Stomach (tissue), 9 donors: ENCODE data around the gene CFAP57. TPM values are rescaled to one million over a fixed set of nuclear protein-coding genes. Genes with fewer than 3 reads are reported as not detected.

Experiments
- DNase-seq, 2 donors: peaks; one replicate each; pipeline versions ENCODE4 v3.0.0 to v3.0.0-alpha.2; 2013 to 2019
- H3K27ac ChIP-seq, 5 donors: fragments of 200-600 bp in 4 of 5; sonication (generic) in 4 of 5; one replicate each; pipeline ENCODE4 v1.5.1; 2013 to 2019; ENCODE audit warnings: mild to moderate bottlenecking in 1 of 5, moderate library complexity in 1 of 5
- H3K27me3 ChIP-seq, 3 donors: fragments of 200-600 bp; sonication (generic); one replicate each; pipeline ENCODE4 v1.5.1; 2017 to 2019; ENCODE audit warnings: mixed run types in 1 of 3
- H3K36me3 ChIP-seq, 4 donors: fragments of 200-600 bp; sonication (generic); 1 replicate in 3 of 4; 2 replicates in 1 of 4; pipeline ENCODE4 v1.5.1; 2016 to 2019
- H3K4me1 ChIP-seq, 4 donors: fragments of 200-600 bp; sonication (generic); one replicate each; pipeline ENCODE4 v1.5.1; 2016 to 2019
- H3K4me3 ChIP-seq, 4 donors: fragments of 200-600 bp; sonication (generic) in 3 of 4; one replicate each; pipeline ENCODE4 v1.5.1; 2016 to 2019; ENCODE audit warnings: mild to moderate bottlenecking in 1 of 4
- H3K9me3 ChIP-seq, 4 donors: fragments of 200-600 bp; sonication (generic); one replicate each; pipeline ENCODE4 v1.5.1; 2016 to 2019
- EP300 ChIP-seq: sonication (generic); formaldehyde crosslinking; IDR thresholded peaks from one replicate; pipeline ENCODE4 v1.6.1; 2017; ENCODE audit warnings: antibody characterized with exemption
- POLR2A ChIP-seq, 4 donors: fragments of 450-650 bp; IDR thresholded peaks; one replicate each; pipeline ENCODE4 v1.6.1; 2016; ENCODE audit warnings: antibody characterized with exemption in 4 of 4, control low read depth in 2 of 4, mild to moderate bottlenecking in 1 of 4, moderate library complexity in 1 of 4
- POLR2AphosphoS5 ChIP-seq, 3 donors: sonication (generic); formaldehyde crosslinking; IDR thresholded peaks; one replicate each; pipeline ENCODE4 v1.6.1; 2016; ENCODE audit warnings: antibody characterized with exemption in 3 of 3
- WGBS, 5 donors: extraction: QIAGEN DNeasy Blood & Tissue Kit in 3 of 5; methylation state at CpG; one replicate each; pipeline versions ENCODE4 v1.1.5 to v1.1.7; 2013 to 2018; 5-methylcytosine and 5-hydroxymethylcytosine counted together
- intact Hi-C: fragments of 100-400 bp; cut with DNase I; formaldehyde crosslinking; loops from one replicate; pipeline ENCODE4 v1.15.1; 2023; ENCODE audit warnings: low total_unique reads
- polyA plus RNA-seq, 3 donors: library from polyadenylated mRNA; stranded (reverse); fragments of 200-250 nt; gene quantifications; one replicate each; pipeline ENCODE4 v1.2.3, GENCODE V29; 2013
- total RNA-seq, 5 donors: library from RNA; depleted of rRNA; stranded (reverse); fragments of >200 nt; gene quantifications; one replicate each; pipeline versions ENCODE4 v1.1.0 to v1.2.3, GENCODE V29; 2014 to 2016
- TF ChIP-seq, protein P1 (sequence below), 7 experiments: fragments of 450-650 bp in 4 of 7; fragments of 200-600 bp in 3 of 7; sonication (generic) in 3 of 7; IDR thresholded peaks; one replicate each; pipeline ENCODE4 v1.5.1; 2016 to 2019; ENCODE audit warnings: antibody characterized with exemption in 7 of 7, control low read depth in 2 of 7, mild to moderate bottlenecking in 1 of 7
- donor health status: healthy with polysubstance abuse.
- donor health status: Bipolar disorder and iron deficiency.
- donor health status: healthy.

The CFAP57 gene
- total and polyA plus RNA-seq, 8 donors: 0.08 to 1.4 (median 0.15) TPM; not detected in 3

DNA sequence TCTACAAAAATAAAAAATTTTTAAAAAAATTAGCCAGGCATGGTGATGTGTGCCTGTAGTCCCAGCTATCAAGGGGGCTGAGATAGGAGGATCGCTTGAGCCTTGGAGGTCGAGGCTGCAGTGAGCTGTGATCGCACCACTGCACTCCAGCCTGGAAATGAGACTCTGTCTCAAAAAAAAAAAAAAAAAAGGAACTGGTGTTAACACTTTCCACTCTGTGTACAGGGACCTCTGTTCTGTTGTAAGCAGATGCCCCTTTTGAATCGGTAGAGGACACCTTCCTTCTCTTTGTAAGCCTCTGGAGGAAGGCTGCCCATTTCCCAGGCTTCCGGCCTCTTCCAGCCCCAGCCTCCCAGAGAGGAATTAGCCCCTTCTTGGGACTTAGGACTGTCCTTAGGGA, 120.5 kb downstream of the CFAP57 start:
- no peaks in the 10 kb centered on the region for H3K9me3 ChIP-seq
- H3K36me3 ChIP-seq: no peaks in the 10 kb centered on the region
- H3K27ac ChIP-seq: no peak overlapping the region
- no peaks in the 10 kb centered on the region for H3K27me3 ChIP-seq
- TF ChIP-seq EP300: no peak
- TF ChIP-seq, protein P1, sequence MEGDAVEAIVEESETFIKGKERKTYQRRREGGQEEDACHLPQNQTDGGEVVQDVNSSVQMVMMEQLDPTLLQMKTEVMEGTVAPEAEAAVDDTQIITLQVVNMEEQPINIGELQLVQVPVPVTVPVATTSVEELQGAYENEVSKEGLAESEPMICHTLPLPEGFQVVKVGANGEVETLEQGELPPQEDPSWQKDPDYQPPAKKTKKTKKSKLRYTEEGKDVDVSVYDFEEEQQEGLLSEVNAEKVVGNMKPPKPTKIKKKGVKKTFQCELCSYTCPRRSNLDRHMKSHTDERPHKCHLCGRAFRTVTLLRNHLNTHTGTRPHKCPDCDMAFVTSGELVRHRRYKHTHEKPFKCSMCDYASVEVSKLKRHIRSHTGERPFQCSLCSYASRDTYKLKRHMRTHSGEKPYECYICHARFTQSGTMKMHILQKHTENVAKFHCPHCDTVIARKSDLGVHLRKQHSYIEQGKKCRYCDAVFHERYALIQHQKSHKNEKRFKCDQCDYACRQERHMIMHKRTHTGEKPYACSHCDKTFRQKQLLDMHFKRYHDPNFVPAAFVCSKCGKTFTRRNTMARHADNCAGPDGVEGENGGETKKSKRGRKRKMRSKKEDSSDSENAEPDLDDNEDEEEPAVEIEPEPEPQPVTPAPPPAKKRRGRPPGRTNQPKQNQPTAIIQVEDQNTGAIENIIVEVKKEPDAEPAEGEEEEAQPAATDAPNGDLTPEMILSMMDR (IDR thresholded peaks at IDR 0.05): no peak
- TF ChIP-seq POLR2A (IDR thresholded peaks at IDR 0.05): no peak
- no peak for TF ChIP-seq POLR2AphosphoS5 (IDR thresholded peaks at IDR 0.05)
- intact Hi-C loops: no loop called here
- H3K4me1 ChIP-seq: peaks cover 16 to 41% (median 28%) of the 10 kb centered on the region in 4 donors
- H3K4me3 ChIP-seq: no peak overlapping the region
- WGBS, 5 donors: 77 to 93% (median 89%) methylated on average over 5 of the region's 5 CpGs
- DNase-seq: no peak

DNA sequence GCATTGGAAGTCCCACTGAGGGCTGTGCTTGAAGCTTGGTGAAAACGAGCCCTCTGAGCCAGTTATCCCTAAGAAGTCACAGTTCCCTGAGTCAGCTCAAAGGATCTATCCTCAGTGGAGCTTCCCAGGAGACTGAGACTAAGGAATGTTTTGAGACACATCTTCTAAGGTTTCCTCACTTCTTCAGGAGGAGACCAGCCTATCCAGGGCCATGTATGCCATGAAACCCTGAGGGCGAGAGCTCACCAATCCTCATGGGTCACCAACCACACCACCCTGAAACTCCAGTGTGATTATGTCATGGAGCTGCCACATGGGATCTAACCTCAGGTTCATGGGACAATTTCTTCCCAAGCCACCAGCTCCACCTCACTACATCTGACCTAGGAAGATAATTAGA, 121.0 kb downstream of the CFAP57 start:
- no peaks in the 10 kb centered on the region for H3K9me3 ChIP-seq
- no peak for DNase-seq
- H3K27me3 ChIP-seq: no peaks in the 10 kb centered on the region
- no peaks in the 10 kb centered on the region for H3K36me3 ChIP-seq
- peaks cover 16 to 41% (median 28%) of the 10 kb centered on the region in 4 donors for H3K4me1 ChIP-seq
- TF ChIP-seq EP300 (no peak), POLR2A (IDR thresholded peaks at IDR 0.05) (no peak), POLR2AphosphoS5 (IDR thresholded peaks at IDR 0.05) (no peak)
- TF ChIP-seq, protein P1 (IDR thresholded peaks at IDR 0.05): no peak
- peak overlapping the region in 1 of 5 donors; percentile 27 for H3K27ac ChIP-seq
- WGBS, 5 donors: 63 to 88% (median 79%) methylated on average over 2 of the region's 2 CpGs
- intact Hi-C loops: no loop called here
- H3K4me3 ChIP-seq: no peak overlapping the region

DNA sequence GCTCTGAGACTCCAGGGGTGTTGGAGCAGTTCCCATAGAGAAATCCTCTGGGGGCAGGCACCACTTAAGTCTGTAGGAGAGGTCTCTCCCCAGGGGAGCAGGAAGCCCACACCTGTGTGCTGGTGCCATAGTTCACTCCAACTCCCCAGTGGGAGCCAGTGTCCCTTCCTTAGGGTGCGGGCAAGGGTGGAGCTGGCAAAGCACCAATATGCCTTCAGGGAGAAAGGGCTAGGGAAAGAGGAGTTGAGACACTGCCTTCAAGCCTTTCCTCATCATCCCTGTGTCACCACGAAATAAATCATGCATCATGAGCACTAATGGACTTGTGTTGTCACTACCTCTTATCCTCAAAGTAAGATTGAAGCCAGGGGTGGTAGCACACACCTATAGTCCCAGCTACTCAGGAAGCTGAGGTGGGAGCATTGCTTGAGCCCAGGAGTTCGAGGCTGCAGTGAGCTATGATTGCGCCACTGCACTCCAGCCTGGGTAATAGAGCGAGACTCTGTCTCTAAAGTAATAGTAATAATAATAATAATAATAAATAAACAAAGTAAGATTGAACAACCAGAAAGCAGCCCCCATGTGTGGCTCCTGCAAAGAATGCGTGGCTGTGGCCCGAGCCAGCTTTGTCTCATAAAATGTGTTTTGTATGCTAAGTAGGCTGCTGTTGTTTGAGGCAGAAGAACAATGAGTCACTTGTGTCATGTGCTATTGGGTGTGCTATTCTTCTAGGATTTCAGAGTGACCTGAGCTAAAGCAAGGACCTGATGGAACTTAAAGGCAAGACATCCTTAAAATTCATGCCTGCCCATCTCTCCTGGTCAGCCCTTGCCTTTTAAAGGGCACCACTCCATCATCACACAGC, 122.0 kb downstream of the CFAP57 start:
- intact Hi-C loops: no loop called here
- no peak for DNase-seq
- 71 to 83% (median 82%) methylated on average over 7 of the region's 7 CpGs for WGBS, 5 donors
- no peak for TF ChIP-seq EP300
- TF ChIP-seq, protein P1 (IDR thresholded peaks at IDR 0.05): no peak
- no peak for TF ChIP-seq POLR2AphosphoS5 (IDR thresholded peaks at IDR 0.05)
- no peak for TF ChIP-seq POLR2A (IDR thresholded peaks at IDR 0.05)
- peak overlapping the region in 4 of 5 donors; percentile 40 to 76 (median 73) for H3K27ac ChIP-seq
- H3K4me1 ChIP-seq: peaks cover 16 to 37% (median 26%) of the 10 kb centered on the region in 4 donors
- H3K36me3 ChIP-seq: no peaks in the 10 kb centered on the region
- H3K9me3 ChIP-seq: no peaks in the 10 kb centered on the region
- H3K27me3 ChIP-seq: no peaks in the 10 kb centered on the region
- H3K4me3 ChIP-seq: no peak overlapping the region

DNA sequence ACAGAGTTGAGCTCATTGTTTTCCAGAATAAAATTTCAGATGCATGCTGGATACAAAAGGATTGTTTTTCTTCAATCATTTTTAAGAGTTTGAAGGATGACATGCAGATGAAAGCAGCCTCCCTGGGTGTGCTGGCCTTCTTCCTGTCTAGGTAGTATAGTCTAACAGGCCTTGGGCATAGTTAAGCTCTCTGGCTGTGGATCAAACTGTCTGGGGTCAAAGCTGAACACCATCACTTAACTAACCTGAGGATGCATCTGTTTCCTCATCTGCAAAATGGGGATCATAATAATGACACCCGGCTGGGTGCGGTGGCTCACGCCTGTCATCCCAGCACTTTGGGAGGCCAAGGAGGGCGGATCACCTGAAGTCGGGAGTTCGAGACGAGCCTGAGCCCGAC, 122.6 kb downstream of the CFAP57 start:
- H3K27ac ChIP-seq: peak overlapping the region; percentile 36 to 76 (median 71)
- H3K4me3 ChIP-seq: no peak overlapping the region
- WGBS, 5 donors: 78 to 90% (median 88%) methylated on average over 8 of the region's 8 CpGs
- H3K4me1 ChIP-seq: peaks cover 15 to 34% (median 24%) of the 10 kb centered on the region in 4 donors
- H3K36me3 ChIP-seq: no peaks in the 10 kb centered on the region
- H3K27me3 ChIP-seq: no peaks in the 10 kb centered on the region
- TF ChIP-seq EP300 (no peak), POLR2AphosphoS5 (IDR thresholded peaks at IDR 0.05) (no peak), POLR2A (IDR thresholded peaks at IDR 0.05) (no peak)
- TF ChIP-seq, protein P1 (IDR thresholded peaks at IDR 0.05): no peak
- no peaks in the 10 kb centered on the region for H3K9me3 ChIP-seq
- no peak for DNase-seq
- intact Hi-C loops: no loop called here
